ENCODE measurements around the gene PLXNB2.
"Not testable (repeated sequence)": the region's sequence is repeated elsewhere in the genome, so short reads cannot be mapped to it uniquely, and the experiment has no call there.

The PLXNB2 gene

GRCh38 chr22:50326956-50327710 is 19.7 kb upstream of the PLXNB2 start, which contains the start of gene DENND6B:
Gene DENND6B (minus strand): TSS chr22:50327012. CDS start chr22:50326988, 24 bp downstream.
- peak; percentile 82 for DNase-seq (ENCODE audit: low spot score)

GRCh38 chr22:50326225-50326955 is 18.9 kb upstream of the PLXNB2 start:
- no peak for DNase-seq (ENCODE audit: low spot score)

- DNase-seq (ENCODE audit: low spot score), result no peak
These were observed 18.2 kb upstream of the PLXNB2 start for GRCh38 chr22:50325444-50326224.

GRCh38 chr22:50323900-50324299 is 16.5 kb upstream of the PLXNB2 start:
- no peak for DNase-seq (ENCODE audit: low spot score)

- DNase-seq (ENCODE audit: low spot score), result not testable (repeated sequence)
These were observed 15.1 kb upstream of the PLXNB2 start for GRCh38 chr22:50322382-50323104.

GRCh38 chr22:50320671-50321325 is 13.4 kb upstream of the PLXNB2 start:
- no peak for DNase-seq (ENCODE audit: low spot score)

- DNase-seq (ENCODE audit: low spot score), result no peak
These were observed 12.7 kb upstream of the PLXNB2 start for GRCh38 chr22:50320116-50320515.

GRCh38 chr22:50319503-50319951 is 12.1 kb upstream of the PLXNB2 start:
- no peak for DNase-seq (ENCODE audit: low spot score)

GRCh38 chr22:50318698-50319411 is 11.4 kb upstream of the PLXNB2 start:
- DNase-seq (ENCODE audit: low spot score), result no peak

GRCh38 chr22:50318356-50318697 is 10.9 kb upstream of the PLXNB2 start:
- no peak for DNase-seq (ENCODE audit: low spot score)

GRCh38 chr22:50317674-50318073 is 10.2 kb upstream of the PLXNB2 start:
- DNase-seq (ENCODE audit: low spot score), result no peak

- DNase-seq (ENCODE audit: low spot score), result no peak
These were observed 9.7 kb upstream of the PLXNB2 start for GRCh38 chr22:50317178-50317577.

GRCh38 chr22:50316114-50317065 is 8.9 kb upstream of the PLXNB2 start:
- DNase-seq (ENCODE audit: low spot score), result no peak

- no peak for DNase-seq (ENCODE audit: low spot score)
These were observed 8.1 kb upstream of the PLXNB2 start for GRCh38 chr22:50315289-50316113.

GRCh38 chr22:50314455-50315288 is 7.2 kb upstream of the PLXNB2 start:
- DNase-seq (ENCODE audit: low spot score), result no peak

GRCh38 chr22:50314081-50314454 is 6.6 kb upstream of the PLXNB2 start:
- no peak for DNase-seq (ENCODE audit: low spot score)

GRCh38 chr22:50313600-50313999 is 6.2 kb upstream of the PLXNB2 start:
- DNase-seq (ENCODE audit: low spot score), result no peak

GRCh38 chr22:50313021-50313420 is 5.6 kb upstream of the PLXNB2 start:
- no peak for DNase-seq (ENCODE audit: low spot score)

All from COLO829 (cell line).